HepG2 (cell line): Measurements from ENCODE around the gene HDGFL2. TPM values are rescaled to one million over a fixed set of nuclear protein-coding genes. Genes with fewer than 3 reads are reported as not detected.

ENCODE experiments used
- ATAC-seq: fragments of 200-7000 bp; cut with Tn5 transposase; 3 replicates; pipeline ENCODE4 v1.9.1; 2020; ENCODE audit warnings: mild to moderate bottlenecking, moderate library complexity
- BruUV-seq: library from RNA; stranded (reverse); fragments of 400-500 nt; replicated peaks from 2 replicates; lab custom pipeline; 2021; lab: Mats Ljungman, UMichigan
- CTCF ChIA-PET: fragments of 300-600 bp; formaldehyde crosslinking; extraction: SDS; loops from one replicate; lab custom pipeline; 2021; ENCODE audit warnings: low total read pairs, inconsistent platforms, low intra/inter-chr PET ratio; lab: Yijun Ruan, JAX
- POLR2A ChIA-PET: fragments of 350-600 bp; sonication (Branson Sonifier 250); formaldehyde crosslinking; loops from one replicate; lab custom pipeline; 2020; ENCODE audit warnings: antibody characterized with exemption, inconsistent platforms; lab: Yijun Ruan, JAX
- DNase-seq: peaks from one replicate; pipeline ENCODE4 v3.0.0-alpha.2; 2015; ENCODE audit warnings: low spot score
- FAIRE-seq: peaks from 3 replicates; lab custom pipeline; 2011; peaks lifted over from hg19 to GRCh38; lab: Jason Lieb, UNC
- H2AFZ ChIP-seq: one replicate; pipeline ENCODE4 v1.6.1; 2011; ENCODE audit warnings: low read length, inconsistent platforms
- H3K27ac ChIP-seq: fragments of 300-600 bp; 3 replicates; pipeline ENCODE4 v1.8.0; 2011; ENCODE audit warnings: mixed run types, mild to moderate bottlenecking, mixed read lengths, low read length, inconsistent platforms; ENCODE audit not compliant: insufficient read depth; ENCODE audit errors: extremely low read length
- H3K27me3 ChIP-seq, 2 experiments: fragments of 200-600 bp in 1 of 2; 2 replicates in 1 of 2; 3 replicates in 1 of 2; pipeline versions ENCODE4 v1.6.0 to v1.8.0; 2011; ENCODE audit warnings: low read length in 2 of 2, mild to moderate bottlenecking in 2 of 2, moderate library complexity in 2 of 2, inconsistent platforms in 1 of 2; ENCODE audit not compliant: insufficient read depth in 2 of 2, control insufficient read depth in 1 of 2
- H3K36me3 ChIP-seq, 2 experiments: fragments of 200-600 bp in 1 of 2; replicated peaks in 1 of 2; 2 replicates in 1 of 2; 3 replicates in 1 of 2; pipeline versions ENCODE4 v1.5.1 to v1.8.0; 2011; ENCODE audit warnings: low read length in 2 of 2, inconsistent platforms in 1 of 2; ENCODE audit not compliant: insufficient read depth in 2 of 2, control insufficient read depth in 1 of 2
- H3K4me1 ChIP-seq: 2 replicates; pipeline ENCODE4 v1.5.1; 2012; ENCODE audit warnings: low read length, inconsistent platforms; ENCODE audit not compliant: insufficient read depth
- H3K4me2 ChIP-seq: 2 replicates; pipeline ENCODE4 v1.6.0; 2011; ENCODE audit warnings: low read depth, low read length, inconsistent platforms
- H3K4me3 ChIP-seq, 3 experiments: fragments of 200-600 bp in 1 of 3; sonication (generic), shearing (Covaris generic) in 1 of 3; replicated peaks in 1 of 3; 2 replicates each; pipeline ENCODE4 v1.5.1; 2011 to 2016; ENCODE audit warnings: low read length in 3 of 3, inconsistent platforms in 2 of 3, low read depth in 2 of 3, mild to moderate bottlenecking in 2 of 3, control low read depth in 1 of 3, mixed read lengths in 1 of 3; ENCODE audit not compliant: insufficient read depth in 1 of 3
- H3K79me2 ChIP-seq: one replicate; pipeline ENCODE4 v1.6.1; 2011; ENCODE audit warnings: low read length, inconsistent platforms; ENCODE audit not compliant: insufficient read depth
- H3K9ac ChIP-seq: 2 replicates; pipeline ENCODE4 v1.6.0; 2011; ENCODE audit warnings: mild to moderate bottlenecking, low read depth, low read length, inconsistent platforms; ENCODE audit not compliant: insufficient read depth
- H3K9me3 ChIP-seq: 2 replicates; pipeline ENCODE4 v1.5.1; 2012; ENCODE audit warnings: mild to moderate bottlenecking, low read length
- H4K20me1 ChIP-seq: 2 replicates; pipeline ENCODE4 v1.6.0; 2011; ENCODE audit warnings: inconsistent platforms, mild to moderate bottlenecking, low read length, moderate library complexity; ENCODE audit not compliant: insufficient read depth
- AGO2 ChIP-seq: fragments of 200-400 bp; formaldehyde crosslinking; optimal IDR thresholded peaks from 2 replicates; pipeline ENCODE3; 2017; ENCODE audit warnings: mild to moderate bottlenecking, low read depth, low read length, moderate library complexity
- AKAP8 ChIP-seq: sonication (generic); formaldehyde crosslinking; IDR thresholded peaks from 2 replicates; pipeline ENCODE4 v1.5.1; 2020; ENCODE audit warnings: mild to moderate bottlenecking, missing genetic modification reagents
- ASH2L ChIP-seq: fragments of 300-600, 200-600 bp; sonication (generic); IDR thresholded peaks from 2 replicates; pipeline ENCODE4 v1.7.0; 2017; ENCODE audit warnings: low read depth, mild to moderate bottlenecking, moderate library complexity, mixed read lengths, low read length; ENCODE audit not compliant: insufficient read length
- GPBP1L1 ChIP-seq: sonication (generic); formaldehyde crosslinking; IDR thresholded peaks from 2 replicates; pipeline ENCODE4 v1.5.0; 2020; ENCODE audit warnings: mild to moderate bottlenecking, missing genetic modification reagents
- IKZF1 ChIP-seq: fragments of 450-650 bp; IDR thresholded peaks from 2 replicates; pipeline ENCODE4 v1.7.1; 2016
- MAFF ChIP-seq: IDR thresholded peaks from 2 replicates; pipeline ENCODE4 v1.6.1; 2011; ENCODE audit warnings: low read depth, low read length, improper control_type of control experiment
- MXI1 ChIP-seq: IDR thresholded peaks from 3 replicates; pipeline ENCODE4 v1.6.1; 2012; ENCODE audit warnings: low read depth, low read length, inconsistent platforms, borderline replicate concordance
- MYPOP ChIP-seq: sonication (generic); formaldehyde crosslinking; IDR thresholded peaks from 2 replicates; pipeline ENCODE4 v1.8.1; 2023; ENCODE audit warnings: mild to moderate bottlenecking, moderate library complexity, missing genetic modification reagents
- NR2F2 ChIP-seq: IDR thresholded peaks from 2 replicates; pipeline ENCODE4 v1.6.1; 2012; ENCODE audit warnings: low read depth, inconsistent platforms, borderline replicate concordance
- POLR2AphosphoS5 ChIP-seq: IDR thresholded peaks from 2 replicates; pipeline ENCODE4 v1.6.1; 2012; ENCODE audit warnings: low read depth, low read length
- RAD21 ChIP-seq: fragments of 450-650 bp; formaldehyde crosslinking; IDR thresholded peaks from 2 replicates; pipeline ENCODE4 v1.5.0; 2020; ENCODE audit warnings: mild to moderate bottlenecking
- RBFOX2 ChIP-seq: fragments of 200-400 bp; formaldehyde crosslinking; IDR thresholded peaks from 2 replicates; pipeline ENCODE4 v1.6.1; 2017; ENCODE audit warnings: low read depth, mild to moderate bottlenecking, low read length
- RBM22 ChIP-seq: fragments of 200-400 bp; formaldehyde crosslinking; optimal IDR thresholded peaks from 2 replicates; pipeline ENCODE3; 2017; ENCODE audit warnings: mild to moderate bottlenecking, low read length, moderate library complexity
- SMARCC2 ChIP-seq: fragments of 450-650 bp; IDR thresholded peaks from 2 replicates; pipeline ENCODE4 v1.6.1; 2017; ENCODE audit warnings: antibody characterized with exemption, mild to moderate bottlenecking
- TFAP4 ChIP-seq: sonication (generic); IDR thresholded peaks from 2 replicates; pipeline ENCODE4 v1.6.1; 2016; ENCODE audit warnings: low read depth, borderline replicate concordance
- ZNF430 ChIP-seq: sonication (generic); formaldehyde crosslinking; IDR thresholded peaks from 2 replicates; pipeline ENCODE4 v1.9.0; 2021; ENCODE audit warnings: mild to moderate bottlenecking, missing genetic modification reagents
- ZNF460 ChIP-seq: sonication (generic); formaldehyde crosslinking; IDR thresholded peaks from 2 replicates; pipeline ENCODE4 v1.5.1; 2020; ENCODE audit warnings: missing genetic modification reagents, mild to moderate bottlenecking, borderline replicate concordance
- ZNF747 ChIP-seq: sonication (generic); formaldehyde crosslinking; IDR thresholded peaks from 2 replicates; pipeline ENCODE4 v1.8.1; 2023; ENCODE audit warnings: missing genetic modification reagents, mild to moderate bottlenecking, borderline replicate concordance
- ZNF761 ChIP-seq: sonication (generic); formaldehyde crosslinking; conservative IDR thresholded peaks from 2 replicates; pipeline ENCODE4 v1.4.0; 2020; ENCODE audit warnings: mild to moderate bottlenecking, missing genetic modification reagents
- ZNF790 ChIP-seq: sonication (generic); formaldehyde crosslinking; IDR thresholded peaks from 2 replicates; pipeline ENCODE4 v1.8.0; 2022; ENCODE audit warnings: missing genetic modification reagents, mild to moderate bottlenecking, borderline replicate concordance
- WGBS: methylation state at CpG from one replicate; pipeline ENCODE4 v1.1.6; 2017; ENCODE audit warnings: low lambda C conversion rate; 5-methylcytosine and 5-hydroxymethylcytosine counted together
- in situ Hi-C: cut with HindIII; loops from 2 replicates; pipeline ENCODE4 v1.10.0; 2017; ENCODE audit warnings: low pct_unique_long_range_greater_than_20kb; ENCODE audit not compliant: extremely low pct_ligation_motif_present
- intact Hi-C: fragments of 100-400 bp; cut with micrococcal nuclease; formaldehyde crosslinking; loops from one replicate; pipeline ENCODE4 v1.10.0; 2022; ENCODE audit not compliant: unreplicated experiment
- polyA plus RNA-seq, 8 experiments: library from polyadenylated mRNA; depleted of rRNA in 3 of 8; stranded (reverse) in 7 of 8; unstranded in 1 of 8; fragments of >200 nt; fragmentation: Illumina TruSeq in 4 of 8; extraction: Trizol in 4 of 8; gene quantifications; 2 replicates each; pipeline versions ENCODE4 v1.2.1 to v1.2.3, GENCODE V29; 2011 to 2016; ENCODE audit warnings: low read depth in 4 of 8, missing spikeins in 1 of 8, mixed read lengths in 1 of 8; ENCODE audit not compliant: insufficient read depth in 1 of 8
- total RNA-seq, 5 experiments: library from RNA; depleted of rRNA; stranded (reverse); fragments of >200 nt; fragmentation: Illumina TruSeq; extraction: Trizol; gene quantifications; 2 replicates each; pipeline ENCODE4 v1.2.3, GENCODE V29; 2016; ENCODE audit warnings: low read depth in 1 of 5

HDGFL2 gene
- total and polyA plus RNA-seq, 2 of the 13 experiments (the other 11 are each of a cell fraction or from before 2014, with no cell fraction given): 20.0 to 51.1 TPM

- whole genome bisulfite sequencing: 98% methylated on average over 29 of the region's 29 CpGs
- in situ Hi-C loops: no loop called here
- ATAC-seq: no peak
Measured at GRCh38 chr19:4488496-4488895, 16.4 kb downstream of the HDGFL2 start.

GRCh38 chr19:4491446-4491845, 19.3 kb downstream of the HDGFL2 start:
- ATAC-seq (no peak), DNase-seq (no peak), FAIRE-seq (no peak)
- WGBS: 96% methylated on average over 18 of the region's 21 CpGs
- H3K36me3 ChIP-seq: peaks cover 27 to 54% of the 10 kb centered on the region in 2 experiments
- H3K4me2 ChIP-seq: no peak overlapping the region
- intact Hi-C loops (no loop called here), in situ Hi-C loops (no loop called here)
- H4K20me1 ChIP-seq: no peaks in the 10 kb centered on the region
- no TSS peak for BruUV-seq
- no peaks in the 10 kb centered on the region for H3K4me1 ChIP-seq
- no peak overlapping the region for H3K9ac ChIP-seq
- H3K9me3 ChIP-seq: no peaks in the 10 kb centered on the region
- H3K27me3 ChIP-seq: no peaks in the 10 kb centered on the region; a peak in 1 of 5 replicates
- H2AFZ ChIP-seq: no peak overlapping the region
- no peak overlapping the region for H3K4me3 ChIP-seq
- H3K27ac ChIP-seq: no peak overlapping the region
- H3K79me2 ChIP-seq: no peaks in the 10 kb centered on the region
- CTCF ChIA-PET: no interaction called here
- POLR2A ChIA-PET: no interaction called here
- no peak for TF ChIP-seq ZNF430 (CRISPR knock-in tag)
- no peak for TF ChIP-seq ZNF460
- TF ChIP-seq IKZF1: no peak
- no peak for TF ChIP-seq SMARCC2
- no peak for TF ChIP-seq RAD21 (CRISPR knock-in tag)
- no peak for TF ChIP-seq ZNF761
- TF ChIP-seq GPBP1L1 (CRISPR knock-in tag): no peak
- no peak for TF ChIP-seq ASH2L
- TF ChIP-seq MXI1: no peak
- TF ChIP-seq TFAP4: no peak
- TF ChIP-seq RBM22: no peak
- TF ChIP-seq POLR2AphosphoS5: no peak
- no peak for TF ChIP-seq ZNF747

More at GRCh38 chr19:4488496-4488895, 16.4 kb downstream of the HDGFL2 start:
- no TSS peak for BruUV-seq
- ChIA-PET POLR2A (no interaction called here), CTCF (no interaction called here)
- no peak overlapping the region for H3K4me3 ChIP-seq
- TF ChIP-seq ZNF790 (CRISPR knock-in tag) (no peak), MAFF (no peak), AGO2 (peak; percentile 58), MYPOP (CRISPR knock-in tag) (no peak), NR2F2 (no peak), RBFOX2 (0 out of 2 replicates have a peak, but pooled peaks have one; percentile 24), AKAP8 (CRISPR knock-in tag) (no peak)
- TF ChIP-seq, all 625 proteins: peak for 2
- DNase-seq (no peak), FAIRE-seq (no peak)
- H3K27ac ChIP-seq: no peak overlapping the region
- peaks cover 22 to 36% of the 10 kb centered on the region in 2 experiments for H3K36me3 ChIP-seq
- no peaks in the 10 kb centered on the region for H3K4me1 ChIP-seq
- H4K20me1 ChIP-seq: no peaks in the 10 kb centered on the region
- no peak overlapping the region for H2AFZ ChIP-seq
- no peak overlapping the region for H3K9ac ChIP-seq
- no peak overlapping the region for H3K4me2 ChIP-seq
- H3K9me3 ChIP-seq: no peaks in the 10 kb centered on the region
- no peaks in the 10 kb centered on the region; a peak in 1 of 5 replicates for H3K27me3 ChIP-seq
- intact Hi-C loops: no loop called here
- no peaks in the 10 kb centered on the region for H3K79me2 ChIP-seq
